Stimulated activated CD4-positive, alpha-beta T cell treated with anti-CD3 and anti-CD28 coated beads, Interleukin-15, amount 100 ng/mL, for 1 hour (primary cell): ENCODE data around the gene RAB19.

Source experiments
- DNase-seq, 2 donors: peaks; one replicate each; pipeline ENCODE4 v3.0.0-alpha.2; 2020; ENCODE audit warnings: low read depth in 1 of 2, low spot score in 1 of 2

Gene RAB19, protein sequence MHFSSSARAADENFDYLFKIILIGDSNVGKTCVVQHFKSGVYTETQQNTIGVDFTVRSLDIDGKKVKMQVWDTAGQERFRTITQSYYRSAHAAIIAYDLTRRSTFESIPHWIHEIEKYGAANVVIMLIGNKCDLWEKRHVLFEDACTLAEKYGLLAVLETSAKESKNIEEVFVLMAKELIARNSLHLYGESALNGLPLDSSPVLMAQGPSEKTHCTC

DNA sequence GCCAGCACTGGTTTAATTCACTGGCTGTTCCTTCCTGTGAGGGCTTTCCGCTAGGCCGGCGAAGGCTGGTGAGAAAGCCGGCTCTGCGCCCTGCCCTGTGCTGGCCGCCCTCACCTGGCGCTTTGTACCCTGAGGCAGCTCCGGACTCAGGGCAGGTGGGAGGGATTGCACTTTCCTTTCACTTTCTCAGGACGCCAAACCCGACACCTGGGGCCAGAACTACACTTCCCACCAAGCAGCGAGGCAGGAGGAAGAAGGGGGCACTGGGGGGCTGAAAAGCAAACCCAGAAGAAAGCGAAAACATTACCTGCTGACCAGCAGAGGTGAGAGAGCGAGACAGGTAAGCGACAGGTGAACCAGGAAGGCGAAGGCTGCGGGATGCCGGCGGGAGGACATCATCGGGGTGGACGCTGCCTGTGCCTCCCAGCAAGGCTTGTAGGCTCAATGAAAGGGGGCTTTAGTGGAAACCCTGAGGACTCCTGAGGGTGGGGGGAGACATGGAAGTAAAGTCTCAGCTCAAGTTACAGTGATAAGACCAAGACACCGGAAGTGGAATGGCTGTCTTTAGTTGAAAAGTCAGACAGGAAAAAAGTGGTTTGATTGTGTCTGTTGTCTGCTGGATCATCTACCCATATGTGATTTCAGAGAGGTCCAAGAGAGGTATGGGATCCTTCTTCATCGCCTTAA is at the start of gene RAB19:
Gene RAB19 (plus strand): TSS at position 181 of the 687 bp plus-strand sequence. CDS start 3,589 bp downstream, outside the sequence.
- peak; percentile 16 to 18 for DNase-seq

DNA sequence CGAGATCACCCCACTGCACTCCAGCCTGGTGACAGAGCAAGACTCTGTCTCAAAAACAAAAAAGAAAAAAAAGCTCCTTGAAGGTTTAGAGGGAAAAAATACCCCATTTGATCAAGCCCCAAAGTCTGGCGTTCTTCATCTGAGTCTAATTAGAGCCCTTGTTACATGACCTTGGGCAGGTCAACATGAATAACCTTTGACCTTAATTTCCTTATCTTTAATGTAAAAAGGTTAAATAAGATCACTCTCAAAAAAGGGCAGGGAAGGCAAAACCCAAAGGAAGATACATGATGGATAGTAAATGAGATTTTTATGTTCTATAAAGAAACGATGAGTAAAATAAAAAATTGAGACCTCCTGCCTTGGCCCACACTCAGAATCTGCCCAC is 45.8 kb upstream of the RAB19 start:
- no peak for DNase-seq

DNA sequence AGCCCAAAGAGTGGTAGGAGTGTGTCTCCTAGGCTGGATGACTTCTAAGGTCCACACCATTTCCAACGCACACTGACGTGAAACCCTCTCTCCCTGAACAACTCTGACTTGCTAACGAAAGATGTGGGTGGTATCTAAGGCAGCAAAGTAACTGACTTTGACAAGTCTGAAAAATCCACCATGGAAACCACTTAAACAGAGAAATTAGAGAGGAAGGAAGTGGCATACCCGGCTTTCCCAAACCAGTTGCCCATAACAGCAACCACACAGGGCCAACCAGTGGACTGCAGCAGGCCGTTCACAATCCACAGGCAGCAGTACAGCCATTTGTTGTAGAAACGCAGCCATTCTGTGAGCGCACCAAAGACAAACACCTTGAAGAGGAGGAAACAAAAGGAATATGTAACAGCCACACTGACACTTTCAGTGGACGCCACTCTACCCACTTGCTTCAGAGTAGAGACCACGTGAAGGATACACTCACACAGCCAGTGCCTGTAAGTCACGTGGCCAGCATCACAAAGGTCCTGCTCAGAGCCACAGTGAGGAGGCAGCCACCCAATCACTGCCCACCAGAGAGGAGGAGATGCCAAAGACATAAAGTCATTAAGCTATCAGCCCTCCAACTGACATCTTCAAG is 45.3 kb upstream of the RAB19 start:
- DNase-seq: no peak

GRCh38 chr7:140360697-140361229 is 43.1 kb upstream of the RAB19 start:
- no peak for DNase-seq

DNA sequence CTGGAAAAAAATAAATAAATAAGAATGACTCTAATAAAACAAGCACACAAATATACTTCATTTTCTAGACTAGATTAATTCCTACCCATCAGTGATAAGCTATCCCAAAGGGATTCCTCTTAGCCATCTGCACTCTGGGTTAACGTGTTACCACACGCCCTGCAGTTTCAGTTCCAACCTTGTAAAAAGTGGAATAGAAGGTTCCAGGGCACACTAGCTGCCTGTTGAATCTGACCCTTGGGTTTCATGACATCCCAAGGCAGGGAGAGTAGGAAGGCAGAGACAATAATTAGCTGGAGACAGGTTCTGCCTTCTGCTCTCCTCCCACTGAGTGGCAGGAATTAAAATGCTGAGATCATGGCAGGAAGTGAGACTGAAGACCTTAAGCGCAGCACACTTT is 39.0 kb upstream of the RAB19 start:
- DNase-seq: no peak

- DNase-seq: no peak
Measured at GRCh38 chr7:140367528-140367927, 36.3 kb upstream of the RAB19 start.

DNA sequence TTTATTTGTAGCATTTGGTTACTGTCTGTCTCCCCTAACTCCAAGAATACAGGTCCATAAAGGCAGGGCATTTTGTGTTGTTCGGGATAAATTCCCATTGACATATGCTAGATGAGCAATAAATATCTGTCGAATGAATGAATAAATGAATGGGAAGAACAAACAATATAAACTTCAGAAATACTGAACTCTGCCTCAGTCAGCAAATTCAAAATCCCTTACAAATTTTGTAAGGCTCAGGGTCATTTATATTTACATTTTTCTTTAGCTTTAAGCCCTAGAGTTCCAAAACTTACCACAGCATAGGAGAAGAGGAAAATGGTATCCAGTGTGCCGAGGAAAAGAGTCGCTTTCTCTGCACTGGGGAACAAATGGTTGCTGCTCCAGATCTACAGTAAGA is 34.6 kb upstream of the RAB19 start:
- DNase-seq: no peak

DNA sequence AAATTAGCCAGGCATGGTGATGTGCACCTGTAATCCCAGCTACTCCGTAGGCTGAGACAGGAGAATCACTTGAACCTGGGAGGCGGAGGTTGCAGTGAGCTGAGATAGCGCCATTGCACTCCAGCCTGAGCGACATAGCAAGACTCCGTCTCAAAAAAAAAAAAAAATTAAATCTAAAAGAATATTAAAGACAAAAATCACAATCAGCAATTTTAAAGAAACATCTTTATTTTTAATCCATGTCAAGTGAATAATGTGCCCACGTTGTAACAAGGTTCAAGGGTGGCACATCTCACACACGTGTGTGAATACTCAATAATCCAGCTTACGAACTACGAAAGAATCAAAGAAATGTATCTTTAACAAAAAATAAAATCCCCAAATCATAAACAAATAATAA is 28.5 kb upstream of the RAB19 start:
- no peak for DNase-seq

DNA sequence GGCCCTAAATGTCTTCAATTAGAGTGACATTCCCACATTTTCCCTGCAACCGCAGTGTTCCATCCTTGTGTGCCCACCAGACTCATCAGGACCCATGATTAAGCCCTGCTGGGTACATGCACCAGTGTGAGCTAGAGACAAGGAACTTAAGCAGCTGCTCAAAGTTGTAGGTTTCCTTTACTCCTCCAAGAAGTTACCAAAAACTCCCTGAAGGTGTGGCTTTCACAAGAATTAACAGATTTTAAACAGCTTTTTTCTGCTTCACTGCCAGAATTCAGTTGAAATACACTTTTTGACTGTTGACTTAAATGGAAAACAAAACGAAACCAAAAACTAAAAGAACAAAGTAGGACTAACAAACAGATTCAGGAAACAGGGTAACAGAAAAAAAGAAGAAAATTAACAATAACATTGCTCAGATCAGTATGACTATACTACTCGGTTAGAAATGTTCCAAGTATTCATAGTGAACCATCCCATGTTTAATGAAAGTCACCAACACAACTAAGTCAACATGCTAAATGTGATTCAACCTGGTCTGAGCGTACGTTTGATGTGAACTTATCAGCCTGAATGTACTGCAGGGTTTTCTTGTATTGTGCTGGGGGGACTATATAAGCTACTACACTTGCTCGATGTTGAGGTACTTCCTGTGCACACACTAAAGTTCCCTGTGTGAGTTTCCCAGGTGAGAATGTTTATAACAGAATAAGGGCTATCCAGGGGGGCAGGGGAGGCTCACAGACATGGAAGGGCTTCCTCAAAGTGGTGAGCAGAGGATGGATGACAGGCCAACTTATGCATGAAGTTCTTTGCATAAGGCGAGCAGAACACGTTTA is 27.7 kb upstream of the RAB19 start:
- DNase-seq: no peak

- no peak for DNase-seq
Measured at GRCh38 chr7:140383954-140384713, 19.7 kb upstream of the RAB19 start.

- DNase-seq: no peak
Measured at GRCh38 chr7:140384894-140385545, 18.8 kb upstream of the RAB19 start.

DNA sequence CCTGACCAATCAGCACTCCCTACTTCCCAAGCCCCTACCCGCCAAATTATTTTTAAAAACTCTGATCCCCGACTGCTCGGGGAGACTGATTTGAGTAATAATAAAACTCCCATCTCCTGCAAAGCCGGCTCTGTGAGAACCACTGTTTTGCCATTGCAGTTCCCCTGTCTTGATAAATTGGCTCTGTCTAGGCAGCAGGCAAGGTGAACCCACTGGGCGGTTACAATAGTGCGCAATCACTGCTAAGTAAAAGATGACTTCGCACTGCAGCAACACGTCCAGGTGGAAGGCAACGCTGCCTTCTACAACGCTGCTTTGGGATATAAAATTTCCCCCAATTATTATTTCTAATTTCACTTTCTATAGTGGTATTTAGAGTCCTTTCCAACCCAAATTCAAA is 14.4 kb upstream of the RAB19 start:
- DNase-seq: no peak

- DNase-seq: no peak
Measured at GRCh38 chr7:140390034-140390433, 13.8 kb upstream of the RAB19 start.

DNA sequence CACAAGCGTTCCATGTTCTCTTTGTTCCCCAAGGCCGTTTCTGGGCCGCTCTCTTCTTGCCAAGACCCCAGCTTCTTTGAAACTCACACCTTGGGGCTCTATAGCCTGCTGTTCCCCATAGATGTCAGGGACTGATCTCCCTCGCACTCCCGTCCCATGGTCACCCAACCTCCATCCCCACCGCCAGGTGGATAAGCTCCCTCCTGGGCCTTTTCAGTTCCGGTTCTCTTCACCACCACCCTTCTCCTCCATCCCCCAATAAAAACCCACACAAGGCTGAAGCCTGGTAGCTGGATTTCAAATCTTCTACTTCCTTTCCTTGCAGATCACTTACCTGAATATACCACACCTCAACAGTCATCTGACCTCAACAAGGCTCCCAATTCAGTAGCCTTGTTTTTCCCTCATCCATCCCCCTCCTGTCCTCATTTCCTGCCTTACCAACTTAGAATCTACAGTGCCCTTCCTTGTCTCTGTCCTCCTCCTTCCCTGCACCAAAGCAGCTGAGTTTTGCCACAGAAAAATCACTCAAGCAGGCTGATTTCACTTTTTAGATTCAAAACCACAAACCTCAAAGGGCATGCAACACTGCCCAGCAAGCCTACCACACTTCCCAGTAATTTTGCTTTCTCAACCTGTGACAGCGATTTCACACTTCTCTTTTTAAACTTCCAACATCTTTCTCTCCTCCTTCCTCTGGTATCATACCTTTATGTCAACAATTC is 13.2 kb upstream of the RAB19 start:
- no peak for DNase-seq

DNA sequence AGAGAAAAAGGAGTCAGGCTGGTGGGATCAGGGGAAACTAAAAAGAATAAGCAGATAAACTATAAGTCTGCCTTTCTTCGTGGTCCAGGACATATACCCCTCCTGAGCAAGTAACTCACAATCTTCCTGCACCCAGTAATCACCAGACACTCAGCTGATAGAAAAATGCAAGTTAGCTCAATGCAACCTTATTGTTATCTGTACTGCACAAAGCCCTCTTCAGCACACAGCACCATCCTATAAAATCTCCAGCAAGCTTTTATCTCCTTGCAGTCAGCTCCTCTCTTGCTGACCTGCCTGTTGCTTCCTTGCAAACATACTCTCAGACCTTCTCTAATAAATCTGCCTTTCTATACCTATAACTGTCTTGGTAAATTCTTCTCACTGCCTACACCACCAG is 12.2 kb upstream of the RAB19 start:
- no peak for DNase-seq

- no peak for DNase-seq
Measured at GRCh38 chr7:140393756-140394306, 10.0 kb upstream of the RAB19 start.

DNA sequence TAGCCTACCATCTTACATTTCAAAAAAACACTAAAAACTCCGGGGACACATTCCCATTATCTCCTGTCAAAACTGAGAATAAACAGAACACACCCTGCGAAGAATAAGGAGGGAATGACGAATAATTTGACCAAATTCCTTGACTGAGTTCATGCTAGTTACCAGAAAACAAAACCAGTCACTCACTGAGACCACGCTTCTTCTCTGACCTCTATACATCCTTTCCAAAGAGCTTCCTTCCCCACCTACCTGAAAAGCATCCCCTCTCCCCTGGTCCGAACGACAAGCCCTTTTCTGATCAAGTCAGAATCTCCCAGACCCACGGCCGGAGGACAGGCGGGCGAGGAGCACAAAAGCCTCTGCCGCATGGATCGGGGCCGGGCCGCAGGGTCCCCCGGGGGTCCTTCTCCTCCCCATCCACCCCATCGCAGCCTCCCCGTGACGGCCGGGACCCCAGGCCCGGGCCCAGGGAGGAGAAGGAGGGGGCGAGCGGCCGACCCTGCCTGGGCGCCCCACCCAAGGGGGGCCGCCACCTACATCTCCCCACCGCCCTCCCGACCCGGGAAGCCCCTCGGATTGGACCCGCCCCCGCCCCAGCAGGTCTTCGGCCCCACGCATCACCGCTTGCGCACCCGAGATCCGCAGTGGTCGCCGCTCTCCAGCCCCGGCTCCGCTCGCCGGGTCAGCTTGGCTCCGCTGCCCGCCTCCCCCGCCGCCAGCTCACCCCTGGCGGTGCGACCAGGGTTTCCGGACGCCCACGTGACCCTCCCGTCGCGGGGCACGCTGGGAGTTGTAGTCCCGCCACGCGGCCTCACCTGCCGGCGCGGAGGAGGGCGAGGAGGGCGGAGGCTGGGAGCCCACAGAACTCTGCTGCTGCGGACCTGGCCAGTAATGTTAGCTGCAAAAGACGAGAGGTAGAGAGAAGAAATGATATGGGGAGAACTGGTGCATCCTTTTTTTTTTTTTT is 5.8 kb upstream of the RAB19 start, which contains the start of gene SLC37A3:
Gene SLC37A3 (minus strand): TSS at position 747 of the 967 bp plus-strand sequence. CDS start 16,004 bp downstream, outside the sequence.
- peak; percentile 69 to 83 for DNase-seq

DNA sequence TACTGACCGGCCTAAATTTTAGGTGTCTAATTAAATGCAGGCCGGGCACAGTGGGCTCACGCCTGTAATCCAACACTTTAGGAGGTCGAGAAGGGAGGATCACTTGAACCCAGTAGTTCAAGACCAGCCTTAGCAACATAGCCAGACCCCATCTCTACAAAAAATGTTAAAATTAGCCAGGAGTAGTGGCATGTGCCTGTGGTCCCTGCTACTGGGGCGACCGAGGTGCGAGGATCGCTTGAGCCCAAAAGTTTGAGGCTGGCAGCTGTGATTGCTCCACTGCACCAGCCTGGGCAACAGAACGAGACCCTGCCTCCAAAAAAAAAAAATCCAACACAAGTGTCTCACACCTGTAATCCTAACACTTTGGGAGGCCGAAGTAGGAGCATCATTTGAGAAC is 5.0 kb upstream of the RAB19 start:
- no peak for DNase-seq
